HepG2 (cell line): Measurements from ENCODE around the gene KIF26B. TPM values are rescaled to one million over a fixed set of nuclear protein-coding genes. Genes with fewer than 3 reads are reported as not detected.

Experiments used
- ATF1 ChIP-seq: IDR thresholded peaks from 2 replicates; pipeline ENCODE4 v1.6.1; 2016; ENCODE audit warnings: mild to moderate bottlenecking, control low read depth
- ELF3 ChIP-seq: IDR thresholded peaks from 2 replicates; pipeline ENCODE4 v1.6.1; 2016; ENCODE audit warnings: missing genetic modification reagents, missing compliant biosample characterization
- ETV5 ChIP-seq: IDR thresholded peaks from 2 replicates; pipeline ENCODE4 v1.6.1; 2018; ENCODE audit warnings: missing biosample characterization, missing genetic modification reagents, inconsistent platforms, borderline replicate concordance
- HHEX ChIP-seq: IDR thresholded peaks from 2 replicates; pipeline ENCODE4 v1.6.1; 2016; ENCODE audit warnings: control low read depth
- HIVEP1 ChIP-seq: sonication (generic); formaldehyde crosslinking; IDR thresholded peaks from 2 replicates; pipeline ENCODE4 v1.4.0; 2020; ENCODE audit warnings: mild to moderate bottlenecking, missing genetic modification reagents
- JDP2 ChIP-seq: sonication (generic); formaldehyde crosslinking; IDR thresholded peaks from 2 replicates; pipeline ENCODE4 v1.8.1; 2022; ENCODE audit warnings: missing genetic modification reagents, borderline replicate concordance
- PAF1 ChIP-seq: IDR thresholded peaks from 2 replicates; pipeline ENCODE4 v1.6.1; 2016; ENCODE audit warnings: missing genetic modification reagents, missing compliant biosample characterization
- SMAD1 ChIP-seq: sonication (generic); formaldehyde crosslinking; IDR thresholded peaks from 2 replicates; pipeline ENCODE4 v1.4.0; 2020; ENCODE audit warnings: missing genetic modification reagents, low read depth, mild to moderate bottlenecking, borderline replicate concordance
- ZBTB49 ChIP-seq: sonication (generic); formaldehyde crosslinking; IDR thresholded peaks from 2 replicates; pipeline ENCODE4 v1.4.0; 2020; ENCODE audit warnings: missing genetic modification reagents, borderline replicate concordance
- ZFYVE20 ChIP-seq: sonication (generic); formaldehyde crosslinking; IDR thresholded peaks from 2 replicates; pipeline ENCODE4 v1.8.0; 2023; ENCODE audit warnings: low read depth, mild to moderate bottlenecking, moderate library complexity, missing genetic modification reagents, borderline replicate concordance
- ZKSCAN1 ChIP-seq: fragments of 150-350 bp; IDR thresholded peaks from 2 replicates; pipeline ENCODE4 v1.6.1; 2014; ENCODE audit warnings: low read length
- ZMYM3 ChIP-seq: sonication (generic); formaldehyde crosslinking; IDR thresholded peaks from 2 replicates; pipeline ENCODE4 v1.5.1; 2020; ENCODE audit warnings: mild to moderate bottlenecking, missing genetic modification reagents
- ZNF564 ChIP-seq: sonication (generic); formaldehyde crosslinking; IDR thresholded peaks from 2 replicates; pipeline ENCODE4 v1.8.1; 2023; ENCODE audit warnings: mild to moderate bottlenecking, missing genetic modification reagents
- ZNF724P ChIP-seq: sonication (generic); formaldehyde crosslinking; IDR thresholded peaks from 2 replicates; pipeline ENCODE4 v1.8.0; 2022; ENCODE audit warnings: missing genetic modification reagents, borderline replicate concordance
- ZNF75D ChIP-seq: sonication (generic); formaldehyde crosslinking; IDR thresholded peaks from 2 replicates; pipeline ENCODE4 v1.8.1; 2023; ENCODE audit warnings: missing genetic modification reagents, mild to moderate bottlenecking, borderline replicate concordance
- ZSCAN25 ChIP-seq: sonication (generic); formaldehyde crosslinking; IDR thresholded peaks from 2 replicates; pipeline ENCODE4 v1.8.0; 2022; ENCODE audit warnings: mild to moderate bottlenecking, missing genetic modification reagents
- ZSCAN31 ChIP-seq: sonication (generic); formaldehyde crosslinking; IDR thresholded peaks from 2 replicates; pipeline ENCODE4 v1.5.0; 2020; ENCODE audit warnings: low read depth, mild to moderate bottlenecking, missing genetic modification reagents
- polyA plus RNA-seq, 8 experiments: library from polyadenylated mRNA; depleted of rRNA in 3 of 8; stranded (reverse) in 7 of 8; unstranded in 1 of 8; fragments of >200 nt; fragmentation: Illumina TruSeq in 4 of 8; extraction: Trizol in 4 of 8; gene quantifications; 2 replicates each; pipeline versions ENCODE4 v1.2.1 to v1.2.3, GENCODE V29; 2011 to 2016; ENCODE audit warnings: low read depth in 4 of 8, missing spikeins in 1 of 8, mixed read lengths in 1 of 8; ENCODE audit not compliant: insufficient read depth in 1 of 8
- total RNA-seq, 5 experiments: library from RNA; depleted of rRNA; stranded (reverse); fragments of >200 nt; fragmentation: Illumina TruSeq; extraction: Trizol; gene quantifications; 2 replicates each; pipeline ENCODE4 v1.2.3, GENCODE V29; 2016; ENCODE audit warnings: low read depth in 1 of 5
- TF ChIP-seq, protein P1 (sequence below): sonication (generic); formaldehyde crosslinking; IDR thresholded peaks from 2 replicates; pipeline ENCODE4 v1.4.0; 2020; ENCODE audit warnings: missing genetic modification reagents
- TF ChIP-seq, protein P2 (sequence below): sonication (generic); formaldehyde crosslinking; IDR thresholded peaks from 2 replicates; pipeline ENCODE4 v1.4.0; 2020; ENCODE audit warnings: missing genetic modification reagents
- TF ChIP-seq, protein P3 (sequence below): IDR thresholded peaks from 2 replicates; pipeline ENCODE4 v1.6.1; 2012; ENCODE audit warnings: inconsistent platforms
- TF ChIP-seq, protein P4 (sequence below): sonication (generic); formaldehyde crosslinking; IDR thresholded peaks from 2 replicates; pipeline ENCODE4 v1.5.1; 2020; ENCODE audit warnings: mild to moderate bottlenecking, missing genetic modification reagents, moderate library complexity

KIF26B gene
- total and polyA plus RNA-seq, 2 of the 13 experiments (the other 11 are each of a cell fraction or from before 2014, with no cell fraction given), result 0.08 to 0.09 TPM

DNA sequence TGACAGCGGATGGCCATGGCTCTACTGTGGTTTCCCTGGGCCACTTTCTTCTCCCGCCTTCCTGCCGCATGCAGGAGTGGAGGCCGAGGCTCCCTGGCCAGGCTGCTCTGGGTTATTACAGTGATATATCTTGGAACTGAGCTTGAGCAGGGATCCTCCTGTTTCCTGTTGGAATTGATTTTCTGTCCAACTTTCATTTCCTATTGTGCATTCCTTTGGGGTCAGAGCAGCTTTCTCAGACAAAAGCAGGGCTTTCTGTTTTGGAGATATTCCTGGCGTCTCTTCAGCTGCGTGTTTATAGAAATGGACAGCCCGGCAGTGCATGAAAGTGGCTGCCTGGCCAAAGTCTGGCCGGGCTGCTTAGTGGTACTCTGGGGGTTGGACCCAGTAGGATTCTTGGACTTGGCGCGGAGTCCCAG is 146.4 kb downstream of the KIF26B start (continued):
- TF ChIP-seq ZBTB49 (CRISPR knock-in tag) (no peak), HHEX (CRISPR knock-in tag) (no peak), JDP2 (CRISPR knock-in tag) (no peak), ZFYVE20 (no peak), ATF1 (CRISPR knock-in tag) (no peak), ZNF724P (CRISPR knock-in tag) (no peak), ZSCAN25 (CRISPR knock-in tag) (no peak), ELF3 (CRISPR knock-in tag) (0 out of 2 replicates have a peak, but pooled peaks have one; percentile 25), ZSCAN31 (CRISPR knock-in tag) (no peak), ZKSCAN1 (no peak), ETV5 (peak; percentile 77; the same call in 1 of the 2 replicates), PAF1 (CRISPR knock-in tag) (no peak), HIVEP1 (no peak), ZMYM3 (no peak), SMAD1 (CRISPR knock-in tag) (no peak), ZNF564 (CRISPR knock-in tag) (no peak), ZNF75D (CRISPR knock-in tag) (no peak)
- TF ChIP-seq, protein P1, sequence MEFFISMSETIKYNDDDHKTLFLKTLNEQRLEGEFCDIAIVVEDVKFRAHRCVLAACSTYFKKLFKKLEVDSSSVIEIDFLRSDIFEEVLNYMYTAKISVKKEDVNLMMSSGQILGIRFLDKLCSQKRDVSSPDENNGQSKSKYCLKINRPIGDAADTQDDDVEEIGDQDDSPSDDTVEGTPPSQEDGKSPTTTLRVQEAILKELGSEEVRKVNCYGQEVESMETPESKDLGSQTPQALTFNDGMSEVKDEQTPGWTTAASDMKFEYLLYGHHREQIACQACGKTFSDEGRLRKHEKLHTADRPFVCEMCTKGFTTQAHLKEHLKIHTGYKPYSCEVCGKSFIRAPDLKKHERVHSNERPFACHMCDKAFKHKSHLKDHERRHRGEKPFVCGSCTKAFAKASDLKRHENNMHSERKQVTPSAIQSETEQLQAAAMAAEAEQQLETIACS (CRISPR knock-in tag), result no peak
- TF ChIP-seq, protein P2, sequence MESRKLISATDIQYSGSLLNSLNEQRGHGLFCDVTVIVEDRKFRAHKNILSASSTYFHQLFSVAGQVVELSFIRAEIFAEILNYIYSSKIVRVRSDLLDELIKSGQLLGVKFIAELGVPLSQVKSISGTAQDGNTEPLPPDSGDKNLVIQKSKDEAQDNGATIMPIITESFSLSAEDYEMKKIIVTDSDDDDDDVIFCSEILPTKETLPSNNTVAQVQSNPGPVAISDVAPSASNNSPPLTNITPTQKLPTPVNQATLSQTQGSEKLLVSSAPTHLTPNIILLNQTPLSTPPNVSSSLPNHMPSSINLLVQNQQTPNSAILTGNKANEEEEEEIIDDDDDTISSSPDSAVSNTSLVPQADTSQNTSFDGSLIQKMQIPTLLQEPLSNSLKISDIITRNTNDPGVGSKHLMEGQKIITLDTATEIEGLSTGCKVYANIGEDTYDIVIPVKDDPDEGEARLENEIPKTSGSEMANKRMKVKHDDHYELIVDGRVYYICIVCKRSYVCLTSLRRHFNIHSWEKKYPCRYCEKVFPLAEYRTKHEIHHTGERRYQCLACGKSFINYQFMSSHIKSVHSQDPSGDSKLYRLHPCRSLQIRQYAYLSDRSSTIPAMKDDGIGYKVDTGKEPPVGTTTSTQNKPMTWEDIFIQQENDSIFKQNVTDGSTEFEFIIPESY (CRISPR knock-in tag), result no peak
- TF ChIP-seq, protein P3, sequence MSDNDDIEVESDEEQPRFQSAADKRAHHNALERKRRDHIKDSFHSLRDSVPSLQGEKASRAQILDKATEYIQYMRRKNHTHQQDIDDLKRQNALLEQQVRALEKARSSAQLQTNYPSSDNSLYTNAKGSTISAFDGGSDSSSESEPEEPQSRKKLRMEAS, result peak; percentile 45; the same call in 1 of the 2 replicates
- TF ChIP-seq, protein P4, sequence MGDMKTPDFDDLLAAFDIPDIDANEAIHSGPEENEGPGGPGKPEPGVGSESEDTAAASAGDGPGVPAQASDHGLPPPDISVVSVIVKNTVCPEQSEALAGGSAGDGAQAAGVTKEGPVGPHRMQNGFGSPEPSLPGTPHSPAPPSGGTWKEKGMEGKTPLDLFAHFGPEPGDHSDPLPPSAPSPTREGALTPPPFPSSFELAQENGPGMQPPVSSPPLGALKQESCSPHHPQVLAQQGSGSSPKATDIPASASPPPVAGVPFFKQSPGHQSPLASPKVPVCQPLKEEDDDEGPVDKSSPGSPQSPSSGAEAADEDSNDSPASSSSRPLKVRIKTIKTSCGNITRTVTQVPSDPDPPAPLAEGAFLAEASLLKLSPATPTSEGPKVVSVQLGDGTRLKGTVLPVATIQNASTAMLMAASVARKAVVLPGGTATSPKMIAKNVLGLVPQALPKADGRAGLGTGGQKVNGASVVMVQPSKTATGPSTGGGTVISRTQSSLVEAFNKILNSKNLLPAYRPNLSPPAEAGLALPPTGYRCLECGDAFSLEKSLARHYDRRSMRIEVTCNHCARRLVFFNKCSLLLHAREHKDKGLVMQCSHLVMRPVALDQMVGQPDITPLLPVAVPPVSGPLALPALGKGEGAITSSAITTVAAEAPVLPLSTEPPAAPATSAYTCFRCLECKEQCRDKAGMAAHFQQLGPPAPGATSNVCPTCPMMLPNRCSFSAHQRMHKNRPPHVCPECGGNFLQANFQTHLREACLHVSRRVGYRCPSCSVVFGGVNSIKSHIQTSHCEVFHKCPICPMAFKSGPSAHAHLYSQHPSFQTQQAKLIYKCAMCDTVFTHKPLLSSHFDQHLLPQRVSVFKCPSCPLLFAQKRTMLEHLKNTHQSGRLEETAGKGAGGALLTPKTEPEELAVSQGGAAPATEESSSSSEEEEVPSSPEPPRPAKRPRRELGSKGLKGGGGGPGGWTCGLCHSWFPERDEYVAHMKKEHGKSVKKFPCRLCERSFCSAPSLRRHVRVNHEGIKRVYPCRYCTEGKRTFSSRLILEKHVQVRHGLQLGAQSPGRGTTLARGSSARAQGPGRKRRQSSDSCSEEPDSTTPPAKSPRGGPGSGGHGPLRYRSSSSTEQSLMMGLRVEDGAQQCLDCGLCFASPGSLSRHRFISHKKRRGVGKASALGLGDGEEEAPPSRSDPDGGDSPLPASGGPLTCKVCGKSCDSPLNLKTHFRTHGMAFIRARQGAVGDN (CRISPR knock-in tag), result peak; percentile 39; the same call in 1 of the 2 replicates
